SH-SY5Y (cell line): ENCODE results near the gene CD274.

ENCODE experiments used
- GATA2 ChIP-seq: IDR thresholded peaks from 2 replicates; pipeline ENCODE4 v1.6.1; 2011; ENCODE audit warnings: mild to moderate bottlenecking, low read depth, low read length
- GATA3 ChIP-seq: IDR thresholded peaks from 2 replicates; pipeline ENCODE4 v1.6.1; 2011; ENCODE audit warnings: low read depth, mild to moderate bottlenecking, low read length, moderate library complexity

CD274 gene

GRCh38 chr9:5450359-5451091 is at the start of gene CD274:
Gene CD274 (plus strand): TSS chr9:5450542. CDS start chr9:5456114, 5,572 bp downstream.
- TF ChIP-seq GATA2 = no peak
- no peak for TF ChIP-seq GATA3

GRCh38 chr9:5402217-5402616 is 48.1 kb upstream of the CD274 start:
- TF ChIP-seq GATA2 = no peak
- no peak for TF ChIP-seq GATA3

GRCh38 chr9:5408596-5408995 is 41.7 kb upstream of the CD274 start:
- TF ChIP-seq GATA3 (no peak), GATA2 (no peak)

GRCh38 chr9:5416953-5417352 is 33.4 kb upstream of the CD274 start:
- TF ChIP-seq GATA3 (no peak), GATA2 (no peak)

GRCh38 chr9:5418481-5418880 is 31.9 kb upstream of the CD274 start:
- TF ChIP-seq GATA2 = no peak
- TF ChIP-seq GATA3 = no peak

- TF ChIP-seq GATA3 = no peak
- no peak for TF ChIP-seq GATA2
These were observed 30.4 kb upstream of the CD274 start for GRCh38 chr9:5419987-5420386.

- TF ChIP-seq GATA2 (no peak), GATA3 (no peak)
These were observed 29.2 kb upstream of the CD274 start for GRCh38 chr9:5421163-5421562.

- TF ChIP-seq GATA2 = no peak
- no peak for TF ChIP-seq GATA3
These were observed 28.1 kb upstream of the CD274 start for GRCh38 chr9:5422276-5422675.

GRCh38 chr9:5425006-5425628 is 25.2 kb upstream of the CD274 start:
- no peak for TF ChIP-seq GATA2
- no peak for TF ChIP-seq GATA3

- no peak for TF ChIP-seq GATA3
- TF ChIP-seq GATA2 = no peak
These were observed 23.3 kb upstream of the CD274 start for GRCh38 chr9:5427005-5427404.

- TF ChIP-seq GATA2 (no peak), GATA3 (no peak)
These were observed 22.2 kb upstream of the CD274 start for GRCh38 chr9:5428172-5428571.

GRCh38 chr9:5428794-5429528 is 21.4 kb upstream of the CD274 start:
- no peak for TF ChIP-seq GATA2
- no peak for TF ChIP-seq GATA3

GRCh38 chr9:5429873-5430564 is 20.3 kb upstream of the CD274 start:
- TF ChIP-seq GATA2 = no peak
- TF ChIP-seq GATA3 = no peak

- TF ChIP-seq GATA3 (no peak), GATA2 (no peak)
These were observed 19.4 kb upstream of the CD274 start for GRCh38 chr9:5430912-5431311.
